HL-60 (cell line): ENCODE measurements around the gene TXNDC16.

Experiments
- CTCF ChIP-seq: IDR thresholded peaks from one replicate; pipeline ENCODE4 v1.5.1; 2011; ENCODE audit warnings: low read length, control low read depth, inconsistent platforms; ENCODE audit not compliant: insufficient read depth
- GABPA ChIP-seq: IDR thresholded peaks from 2 replicates; pipeline ENCODE4 v1.6.1; 2012; ENCODE audit warnings: low read depth
- POLR2AphosphoS5 ChIP-seq: IDR thresholded peaks from 2 replicates; pipeline ENCODE4 v1.6.1; 2012; ENCODE audit warnings: low read depth
- REST ChIP-seq: IDR thresholded peaks from 2 replicates; pipeline ENCODE4 v1.6.1; 2012; ENCODE audit warnings: low read depth; ENCODE audit not compliant: insufficient replicate concordance
- SPI1 ChIP-seq: IDR thresholded peaks from 2 replicates; pipeline ENCODE4 v1.6.1; 2012; ENCODE audit warnings: low read depth, mild to moderate bottlenecking, borderline replicate concordance

DNA sequence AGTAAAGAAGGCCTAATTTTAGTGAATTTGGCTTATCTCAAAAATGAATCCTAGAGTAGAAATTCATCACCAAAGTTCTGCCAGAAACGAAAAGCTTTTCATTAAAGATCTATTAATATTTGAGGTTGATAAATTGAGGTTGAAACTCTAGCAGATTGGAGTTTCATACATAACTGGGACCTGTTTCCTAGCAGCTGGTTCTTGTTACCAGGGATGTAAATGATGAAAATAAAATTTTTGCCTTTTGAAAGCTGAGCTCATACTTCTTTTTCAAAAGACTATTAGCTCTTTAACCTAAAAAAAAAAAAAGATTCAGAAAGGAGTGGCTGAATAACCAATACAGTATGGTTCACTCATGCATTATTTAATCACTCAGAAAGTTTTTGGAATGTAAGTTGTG is 139.9 kb downstream of the TXNDC16 start:
- no peak for TF ChIP-seq REST
- TF ChIP-seq POLR2AphosphoS5 = no peak
- TF ChIP-seq CTCF = no peak
- no peak for TF ChIP-seq SPI1
- TF ChIP-seq GABPA = no peak
